Erythroblast (primary cell): ENCODE data around the gene EIF3L.

Experiments used
- GATA1 ChIP-seq: IDR thresholded peaks from 2 replicates; pipeline ENCODE4 v1.6.1; 2011; ENCODE audit warnings: low read depth, mild to moderate bottlenecking, control low read depth, low read length, moderate library complexity
- POLR2A ChIP-seq: IDR thresholded peaks from 2 replicates; pipeline ENCODE4 v1.6.1; 2011; ENCODE audit warnings: mild to moderate bottlenecking, low read length

GRCh38 chr22:37909766-37910165, 60.5 kb downstream of the EIF3L start:
- TF ChIP-seq POLR2A (no peak), GATA1 (no peak)
